GM12878 (cell line): ENCODE measurements around the gene LRP1. TPM values are rescaled to one million over a fixed set of nuclear protein-coding genes. Genes with fewer than 3 reads are reported as not detected.

ENCODE experiments used
- ATAC-seq: fragments of 200-7000 bp; cut with Tn5 transposase; 3 replicates; pipeline ENCODE4 v1.9.1; 2020; ENCODE audit warnings: mild to moderate bottlenecking, moderate library complexity
- BruUV-seq: library from RNA; stranded (reverse); fragments of 400-500 nt; replicated peaks from 2 replicates; lab custom pipeline; 2021; lab: Mats Ljungman, UMichigan
- CTCF ChIA-PET: fragments of 300-600 bp; sonication (Branson Sonifier 250); formaldehyde crosslinking; extraction: SDS; loops from one replicate; lab custom pipeline; 2021; ENCODE audit warnings: inconsistent platforms; lab: Yijun Ruan, JAX
- POLR2A ChIA-PET: fragments of 350-600 bp; formaldehyde crosslinking; extraction: SDS; loops from one replicate; lab custom pipeline; 2021; ENCODE audit warnings: inconsistent platforms; lab: Charles Lee
- RAD21 ChIA-PET: fragments of 300-600 bp; sonication (Branson Sonifier 250); formaldehyde crosslinking; loops from one replicate; lab custom pipeline; 2023; ENCODE audit warnings: antibody characterized with exemption; ENCODE audit not compliant: unreplicated experiment; lab: Charles Lee
- SMC1A ChIA-PET: fragments of 300-600 bp; sonication (Branson Sonifier 250); formaldehyde crosslinking; loops from one replicate; lab custom pipeline; 2023; ENCODE audit not compliant: unreplicated experiment, uncharacterized antibody; lab: Charles Lee
- DNase-seq: peaks from one replicate; pipeline ENCODE4 v3.0.0-alpha.2; 2011; ENCODE audit warnings: low read depth, low spot score
- FAIRE-seq: peaks from 3 replicates; lab custom pipeline; 2011; peaks lifted over from hg19 to GRCh38; lab: Jason Lieb, UNC
- H2AFZ ChIP-seq: 2 replicates; pipeline ENCODE4 v1.6.0; 2011; ENCODE audit warnings: low read depth, low read length, control low read depth; ENCODE audit not compliant: control insufficient read depth
- H3K27ac ChIP-seq: 2 replicates; pipeline ENCODE4 v1.5.1; 2011; ENCODE audit warnings: control low read depth; ENCODE audit not compliant: control insufficient read depth, insufficient read depth
- H3K27me3 ChIP-seq, 2 experiments: replicated peaks in 1 of 2; 2 replicates each; pipeline versions ENCODE4 v1.6.0 to v1.6.1; 2011; ENCODE audit warnings: low read length in 1 of 2; ENCODE audit not compliant: control insufficient read depth in 2 of 2, insufficient read depth in 2 of 2
- H3K36me3 ChIP-seq, 2 experiments: 2 replicates each; pipeline ENCODE4 v1.5.1; 2011; ENCODE audit warnings: low read length in 1 of 2; ENCODE audit not compliant: control insufficient read depth in 2 of 2, insufficient read depth in 2 of 2
- H3K4me1 ChIP-seq: 2 replicates; pipeline ENCODE4 v1.6.1; 2011; ENCODE audit warnings: mild to moderate bottlenecking, low read length, moderate library complexity, mixed read lengths; ENCODE audit not compliant: control insufficient read depth, insufficient read depth
- H3K4me2 ChIP-seq: 2 replicates; pipeline ENCODE4 v1.6.0; 2011; ENCODE audit warnings: control low read depth; ENCODE audit not compliant: control insufficient read depth, insufficient read depth
- H3K4me3 ChIP-seq: fragments of 200-600 bp; sonication (generic); 2 replicates; pipeline ENCODE4 v1.5.1; 2016
- H3K79me2 ChIP-seq: 2 replicates; pipeline ENCODE4 v1.6.0; 2011; ENCODE audit warnings: low read length; ENCODE audit not compliant: control insufficient read depth, insufficient read depth
- H3K9ac ChIP-seq: 2 replicates; pipeline ENCODE4 v1.8.0; 2011; ENCODE audit warnings: low read length, control low read depth, mixed read lengths; ENCODE audit not compliant: control insufficient read depth, insufficient read depth
- H3K9me3 ChIP-seq: replicated peaks from 3 replicates; pipeline ENCODE4 v1.5.1; 2011; ENCODE audit warnings: mild to moderate bottlenecking, low read length; ENCODE audit not compliant: control insufficient read depth, insufficient read depth
- H4K20me1 ChIP-seq: 2 replicates; pipeline ENCODE4 v1.6.0; 2011; ENCODE audit not compliant: control insufficient read depth, insufficient read depth
- PML ChIP-seq: IDR thresholded peaks from 2 replicates; pipeline ENCODE4 v1.6.1; 2012; ENCODE audit warnings: low read length, inconsistent platforms
- SREBF2 ChIP-seq: IDR thresholded peaks from 2 replicates; pipeline ENCODE4 v1.6.1; 2012; ENCODE audit warnings: mild to moderate bottlenecking, low read length
- YBX1 ChIP-seq: fragments of 450-650 bp; IDR thresholded peaks from 2 replicates; pipeline ENCODE4 v1.6.1; 2016; ENCODE audit warnings: antibody characterized with exemption
- ZNF592 ChIP-seq: fragments of 450-650 bp; IDR thresholded peaks from 2 replicates; pipeline ENCODE4 v1.6.1; 2017; ENCODE audit warnings: mild to moderate bottlenecking, moderate library complexity
- WGBS: methylation state at CpG from one replicate; pipeline ENCODE4 v1.1.6; 2016; ENCODE audit warnings: low lambda C conversion rate; ENCODE audit not compliant: insufficient replicate concordance, insufficient coverage; ENCODE audit errors: missing lambda C conversion rate; 5-methylcytosine and 5-hydroxymethylcytosine counted together
- in situ Hi-C: fragments of 300-500 bp; cut with MboI; formaldehyde crosslinking; loops from 9 replicates; pipeline ENCODE4 v1.14.3; 2018; ENCODE audit warnings: mixed read lengths
- intact Hi-C: fragments of 100-400 bp; cut with micrococcal nuclease; formaldehyde crosslinking; loops from one replicate; pipeline ENCODE4 v1.14.2; 2022; ENCODE audit not compliant: unreplicated experiment
- polyA plus RNA-seq, 11 experiments: library from polyadenylated mRNA; depleted of rRNA in 4 of 11; unstranded in 6 of 11; stranded (reverse) in 5 of 11; fragments of >200 nt; fragmentation: Nextera tagmentation in 4 of 11; fragmentation: Illumina TruSeq in 1 of 11; extraction: Ambion mirVana in 4 of 11; extraction: Trizol in 1 of 11; gene quantifications; 1 replicate in 1 of 11; 2 replicates in 10 of 11; pipeline versions ENCODE4 v1.2.1 to v1.2.3, GENCODE V29; 2011 to 2016; ENCODE audit warnings: inconsistent platforms in 2 of 11, missing spikeins in 2 of 11, low read depth in 1 of 11
- total RNA-seq, 4 experiments: library from RNA; depleted of rRNA in 3 of 4; stranded (reverse); fragments of >200 nt in 3 of 4; fragmentation: Illumina TruSeq in 1 of 4; extraction: Trizol in 1 of 4; gene quantifications; 2 replicates each; pipeline versions ENCODE4 v1.2.1 to v1.2.3, GENCODE V29; 2013 to 2021

LRP1 gene
- total and polyA plus RNA-seq, 10 of the 15 experiments (the other 5 are each of a cell fraction or from before 2014, with no cell fraction given): under 0.01 to 1.1 (median 0.20) TPM; not detected in 2

DNA sequence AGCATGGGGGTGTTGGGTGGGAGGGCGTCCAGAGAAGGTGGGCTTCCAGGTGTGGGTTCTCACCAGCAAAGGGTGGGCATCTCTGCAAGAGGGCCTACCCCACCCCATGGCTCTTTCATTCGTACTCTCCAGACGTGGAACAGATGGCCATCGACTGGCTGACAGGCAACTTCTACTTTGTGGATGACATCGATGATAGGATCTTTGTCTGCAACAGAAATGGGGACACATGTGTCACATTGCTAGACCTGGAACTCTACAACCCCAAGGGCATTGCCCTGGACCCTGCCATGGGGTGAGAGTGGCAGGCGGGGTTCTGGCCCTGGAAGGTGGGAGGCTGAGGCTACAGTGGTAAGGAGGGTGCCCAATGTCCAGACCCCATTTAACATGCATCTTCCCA lies 25.8 kb downstream of the LRP1 start:
- FAIRE-seq: no peak
- Histone ChIP-seq H2AFZ (no peak overlapping the region), H3K4me1 (peaks cover 4% of the 10 kb centered on the region; the same call in 1 of the 2 replicates), H3K4me2 (no peak overlapping the region), H3K27me3 (no peaks in the 10 kb centered on the region; a peak in 1 of 4 replicates), H3K4me3 (no peak overlapping the region), H3K79me2 (no peaks in the 10 kb centered on the region), H3K27ac (no peak overlapping the region), H3K9me3 (no peaks in the 10 kb centered on the region), H3K9ac (no peak overlapping the region), H3K36me3 (no peaks in the 10 kb centered on the region), H4K20me1 (no peaks in the 10 kb centered on the region)
- no peak for DNase-seq
- ChIA-PET RAD21 (no interaction called here), SMC1A (interaction anchor here (0.6 kb wide), 1 partner anchor 37 kb away, joined by 3 read pairs; no protein-coding TSS in a partner anchor), POLR2A (interaction anchor here (0.6 kb wide), 2 partner anchors 15 to 28 kb away, joined by 4 read pairs; no protein-coding TSS in a partner anchor), CTCF (no interaction called here)
- no TSS peak for BruUV-seq
- in situ Hi-C loops (no loop called here), intact Hi-C loops (no loop called here)
- ATAC-seq: no peak
- WGBS: 74% methylated on average over 6 of the region's 6 CpGs
- TF ChIP-seq SREBF2 (no peak), YBX1 (no peak), ZNF592 (no peak), PML (no peak)
